GM23338 (cell line): ENCODE results near the gene RNASET2. TPM values are rescaled to one million over a fixed set of nuclear protein-coding genes. Genes with fewer than 3 reads are reported as not detected.
"Not testable (repeated sequence)": the region's sequence is repeated elsewhere in the genome, so short reads cannot be mapped to it uniquely, and the experiment has no call there.

Source experiments
- ATAC-seq: fragments of 200-7000 bp; cut with Tn5 transposase; 3 replicates; pipeline ENCODE4 v1.9.1; 2020
- DNase-seq: peaks from one replicate; pipeline ENCODE4 v3.0.0-alpha.2; 2015; ENCODE audit warnings: low spot score
- H2AFZ ChIP-seq: fragments of 200-600 bp; sonication (generic); 2 replicates; pipeline ENCODE4 v1.8.0; 2016; ENCODE audit warnings: antibody characterized with exemption, mild to moderate bottlenecking, moderate library complexity
- H3F3A ChIP-seq: fragments of 200-600 bp; sonication (generic); replicated peaks from 2 replicates; pipeline ENCODE4 v1.8.0; 2017; ENCODE audit warnings: antibody characterized with exemption, mixed run types, low read depth
- H3K27ac ChIP-seq: fragments of 200-600 bp; sonication (generic); 2 replicates; pipeline ENCODE4 v1.6.1; 2016; ENCODE audit warnings: low read depth
- H3K27me3 ChIP-seq: fragments of 200-600 bp; sonication (generic); 2 replicates; pipeline ENCODE4 v1.8.0; 2016; ENCODE audit warnings: mild to moderate bottlenecking, mixed run types, moderate library complexity; ENCODE audit not compliant: insufficient read depth
- H3K36me3 ChIP-seq: fragments of 200-600 bp; sonication (generic); 2 replicates; pipeline ENCODE4 v1.8.0; 2016; ENCODE audit warnings: mild to moderate bottlenecking; ENCODE audit not compliant: insufficient read depth
- H3K4me1 ChIP-seq: fragments of 200-600 bp; sonication (generic); 2 replicates; pipeline ENCODE4 v1.8.0; 2016; ENCODE audit warnings: mild to moderate bottlenecking, moderate library complexity; ENCODE audit not compliant: insufficient read depth
- H3K4me2 ChIP-seq: fragments of 200-600 bp; sonication (generic); 2 replicates; pipeline ENCODE4 v1.7.1; 2017; ENCODE audit warnings: mixed run types
- H3K4me3 ChIP-seq: fragments of 200-600 bp; sonication (generic); 2 replicates; pipeline ENCODE4 v1.6.1; 2016; ENCODE audit warnings: mixed run types
- H3K79me2 ChIP-seq: fragments of 200-600 bp; sonication (generic); replicated peaks from 2 replicates; pipeline ENCODE4 v1.8.0; 2017; ENCODE audit warnings: mild to moderate bottlenecking; ENCODE audit not compliant: insufficient read depth
- H3K9me2 ChIP-seq: fragments of 200-600 bp; sonication (generic); 2 replicates; pipeline ENCODE4 v1.8.0; 2017; ENCODE audit not compliant: insufficient read depth
- H4K20me1 ChIP-seq: fragments of 200-600 bp; sonication (generic); replicated peaks from 2 replicates; pipeline ENCODE4 v1.8.0; 2017; ENCODE audit warnings: mild to moderate bottlenecking; ENCODE audit not compliant: insufficient read depth
- H3K27ac Mint-ChIP-seq: 2 replicates; pipeline ENCODE4 v1.8.0; 2020; ENCODE audit warnings: inconsistent platforms, mild to moderate bottlenecking, moderate library complexity, mixed read lengths
- H3K27me3 Mint-ChIP-seq: 3 replicates; pipeline ENCODE4 v1.8.0; 2022; ENCODE audit warnings: low read depth, mild to moderate bottlenecking, moderate library complexity, mixed read lengths, inconsistent platforms; ENCODE audit not compliant: insufficient read depth, poor library complexity
- H3K36me3 Mint-ChIP-seq: 3 replicates; pipeline ENCODE4 v1.8.0; 2021; ENCODE audit warnings: low read depth, mild to moderate bottlenecking, inconsistent platforms, moderate library complexity, mixed read lengths
- H3K4me1 Mint-ChIP-seq: 3 replicates; pipeline ENCODE4 v1.8.0; 2020; ENCODE audit warnings: mild to moderate bottlenecking, inconsistent platforms, mixed read lengths
- H3K4me3 Mint-ChIP-seq: 3 replicates; pipeline ENCODE4 v1.8.0; 2021; ENCODE audit warnings: moderate library complexity, mild to moderate bottlenecking, inconsistent platforms, mixed read lengths
- H3K9me3 Mint-ChIP-seq: 3 replicates; pipeline ENCODE4 v1.8.0; 2020; ENCODE audit warnings: moderate library complexity, mild to moderate bottlenecking, inconsistent platforms, mixed read lengths
- CREB1 ChIP-seq: fragments of 250-450 bp; sonication (Bioruptor Pico); IDR thresholded peaks from 2 replicates; pipeline ENCODE4 v1.5.0; 2020; ENCODE audit warnings: low read depth, mild to moderate bottlenecking, moderate library complexity
- CTCF ChIP-seq, 2 experiments: fragments of 200-600 bp in 1 of 2; sonication (generic) in 1 of 2; conservative IDR thresholded peaks; 2 replicates each; pipeline versions ENCODE4 v1.5.1 to v1.6.1; 2016 to 2017; ENCODE audit warnings: antibody characterized with exemption in 2 of 2, low read depth in 2 of 2, mild to moderate bottlenecking in 2 of 2, moderate library complexity in 1 of 2
- EZH2 ChIP-seq: fragments of 200-600 bp; sonication (generic); IDR thresholded peaks from one replicate; pipeline ENCODE4 v1.8.0; 2017; ENCODE audit warnings: antibody characterized with exemption, mild to moderate bottlenecking, low read depth; ENCODE audit not compliant: unreplicated experiment
- EZH2phosphoT487 ChIP-seq: fragments of 200-600 bp; sonication (generic); IDR thresholded peaks from one replicate; pipeline ENCODE4 v1.8.1; 2018; ENCODE audit warnings: antibody characterized with exemption; ENCODE audit not compliant: unreplicated experiment
- JUNB ChIP-seq: IDR thresholded peaks from one replicate; pipeline ENCODE4 v1.6.1; 2016; ENCODE audit warnings: antibody characterized with exemption; ENCODE audit not compliant: unreplicated experiment
- POLR2AphosphoS5 ChIP-seq: IDR thresholded peaks from 2 replicates; pipeline ENCODE4 v1.6.1; 2016; ENCODE audit warnings: antibody characterized with exemption, low read depth
- STAT1 ChIP-seq: IDR thresholded peaks from one replicate; pipeline ENCODE4 v1.6.1; 2016; ENCODE audit warnings: antibody characterized with exemption; ENCODE audit not compliant: unreplicated experiment
- ZNF114 ChIP-seq: fragments of 250-450 bp; sonication (Bioruptor Pico); IDR thresholded peaks from 2 replicates; pipeline ENCODE4 v1.5.0; 2020; ENCODE audit warnings: mild to moderate bottlenecking, moderate library complexity
- ZNF331 ChIP-seq: fragments of 250-450 bp; sonication (Bioruptor Pico); IDR thresholded peaks from 2 replicates; pipeline ENCODE4 v1.5.0; 2020; ENCODE audit warnings: low read depth, mild to moderate bottlenecking, moderate library complexity
- ZNF462 ChIP-seq: fragments of 250-450 bp; sonication (Bioruptor Pico); IDR thresholded peaks from 2 replicates; pipeline ENCODE4 v1.5.0; 2020; ENCODE audit warnings: mild to moderate bottlenecking, moderate library complexity
- polyA plus RNA-seq: library from polyadenylated mRNA; unstranded; fragments of >200 nt; fragmentation: Nextera tagmentation; extraction: Ambion mirVana; gene quantifications from 2 replicates; pipeline ENCODE4 v1.2.1, GENCODE V29; 2016
- total RNA-seq: library from RNA; depleted of rRNA; stranded (reverse); fragments of >200 nt; shearing (Covaris generic); gene quantifications from 2 replicates; pipeline ENCODE4 v1.2.3, GENCODE V29; 2014

RNASET2 gene
- total and polyA plus RNA-seq, 2 experiments from 2014 or later, result 40.5 to 62.8 TPM

- H3K27ac ChIP-seq, DNase-seq, H3K27me3 ChIP-seq, H3K27me3 Mint-ChIP-seq, H2AFZ ChIP-seq, H4K20me1 ChIP-seq, H3F3A ChIP-seq, H3K36me3 ChIP-seq, H3K9me3 Mint-ChIP-seq, H3K79me2 ChIP-seq, H3K4me1 Mint-ChIP-seq, H3K4me3 ChIP-seq, H3K4me3 Mint-ChIP-seq, H3K4me1 ChIP-seq, ATAC-seq, H3K27ac Mint-ChIP-seq, H3K36me3 Mint-ChIP-seq, H3K4me2 ChIP-seq, H3K9me2 ChIP-seq: not testable (repeated sequence)
These were observed 40.9 kb downstream of the RNASET2 start for GRCh38 chr6:166915484-166915883.

- not testable (repeated sequence) for H3K4me2 ChIP-seq, H3K27ac Mint-ChIP-seq, H3K9me3 Mint-ChIP-seq, H2AFZ ChIP-seq, H3K4me3 ChIP-seq, H3K27me3 Mint-ChIP-seq, DNase-seq, ATAC-seq, H3K27me3 ChIP-seq, H3K36me3 ChIP-seq, H4K20me1 ChIP-seq, H3K4me1 ChIP-seq, H3K4me1 Mint-ChIP-seq, H3K9me2 ChIP-seq, H3K27ac ChIP-seq, H3K79me2 ChIP-seq, H3K36me3 Mint-ChIP-seq, H3K4me3 Mint-ChIP-seq, H3F3A ChIP-seq
These were observed 41.4 kb downstream of the RNASET2 start for GRCh38 chr6:166914952-166915351.

GRCh38 chr6:166911248-166911677 lies 45.1 kb downstream of the RNASET2 start:
- Histone ChIP-seq H3K79me2 (no peaks in the 10 kb centered on the region), H3K9me2 (no peaks in the 10 kb centered on the region; the same call in 1 of the 2 replicates)
- no peak overlapping the region for H3K27ac Mint-ChIP-seq
- TF ChIP-seq POLR2AphosphoS5 (no peak), ZNF331 (CRISPR knock-in tag) (no peak), ZNF114 (CRISPR knock-in tag) (no peak), EZH2 (no peak), ZNF462 (CRISPR knock-in tag) (no peak), JUNB (no peak), EZH2phosphoT487 (no peak), STAT1 (no peak), CTCF (conservative IDR thresholded peaks at IDR 0.05; ENCODE audit: low read depth in 2 of 2) (no peak), CREB1 (CRISPR knock-in tag) (no peak)

More at GRCh38 chr6:166911248-166911677, 45.1 kb downstream of the RNASET2 start:
- Mint-ChIP-seq H3K4me1 (peaks cover 4% of the 10 kb centered on the region), H3K27me3 (peaks cover 6% of the 10 kb centered on the region), H3K4me3 (no peak overlapping the region), H3K36me3 (no peaks in the 10 kb centered on the region; the same call in 2 of the 3 replicates), H3K9me3 (no peaks in the 10 kb centered on the region)
- Histone ChIP-seq H3K36me3 (no peaks in the 10 kb centered on the region), H2AFZ (no peak overlapping the region), H3F3A (no peaks in the 10 kb centered on the region), H3K4me3 (no peak overlapping the region), H3K4me2 (no peak overlapping the region), H3K27me3 (no peaks in the 10 kb centered on the region), H3K4me1 (no peaks in the 10 kb centered on the region), H4K20me1 (no peaks in the 10 kb centered on the region), H3K27ac (no peak overlapping the region)
- no peak for DNase-seq
- ATAC-seq, result no peak
